Panc1 (cell line): ENCODE data around the gene TRIM44. TPM values are rescaled to one million over a fixed set of nuclear protein-coding genes. Genes with fewer than 3 reads are reported as not detected.

Experiments used
- ATAC-seq: fragments of 200-7000 bp; cut with Tn5 transposase; 2 replicates; pipeline ENCODE4 v1.9.1; 2020; ENCODE audit warnings: mild to moderate bottlenecking, moderate library complexity
- BruUV-seq: library from RNA; stranded (reverse); fragments of 400-500 nt; replicated peaks from 2 replicates; lab custom pipeline; 2021; lab: Mats Ljungman, UMichigan
- CTCF ChIA-PET: fragments of 300-600 bp; sonication (Branson Sonifier 250); formaldehyde crosslinking; loops from one replicate; lab custom pipeline; 2022; ENCODE audit warnings: antibody characterized with exemption; lab: Charles Lee
- POLR2A ChIA-PET: fragments of 300-600 bp; sonication (Branson Sonifier 250); formaldehyde crosslinking; loops from one replicate; lab custom pipeline; 2022; ENCODE audit warnings: antibody characterized with exemption; lab: Charles Lee
- DNase-seq: peaks from one replicate; pipeline ENCODE4 v3.0.0-alpha.2; 2010; ENCODE audit warnings: low read depth, low spot score
- H3K27ac ChIP-seq: 2 replicates; pipeline ENCODE4 v1.5.1; 2011; ENCODE audit warnings: mild to moderate bottlenecking, low read length, inconsistent platforms
- H3K27me3 ChIP-seq: fragments of 200-500 bp; sonication (Bioruptor generic); 2 replicates; pipeline ENCODE4 v1.6.0; 2014; ENCODE audit warnings: low read length, inconsistent platforms; ENCODE audit not compliant: control insufficient read depth, insufficient read depth
- H3K36me3 ChIP-seq: fragments of 200-500 bp; sonication (Bioruptor generic); 2 replicates; pipeline ENCODE4 v1.5.1; 2014; ENCODE audit warnings: inconsistent platforms, mild to moderate bottlenecking, low read length, moderate library complexity; ENCODE audit not compliant: control insufficient read depth, insufficient read depth
- H3K4me1 ChIP-seq: 2 replicates; pipeline ENCODE4 v1.5.1; 2011; ENCODE audit warnings: inconsistent platforms, mild to moderate bottlenecking, low read length, moderate library complexity; ENCODE audit not compliant: control insufficient read depth, insufficient read depth
- H3K4me3 ChIP-seq, 2 experiments: 2 replicates each; pipeline ENCODE4 v1.5.1; 2011 to 2012; ENCODE audit warnings: low read depth in 2 of 2, low read length in 2 of 2, mild to moderate bottlenecking in 2 of 2, inconsistent platforms in 1 of 2, moderate library complexity in 1 of 2
- H3K9me3 ChIP-seq: fragments of 200-500 bp; sonication (Bioruptor generic); 2 replicates; pipeline ENCODE4 v1.5.1; 2014; ENCODE audit warnings: low read depth, mild to moderate bottlenecking, inconsistent platforms, low read length, moderate library complexity; ENCODE audit not compliant: control insufficient read depth, insufficient read depth
- CTCF ChIP-seq: fragments of 450-650 bp; IDR thresholded peaks from 2 replicates; pipeline ENCODE4 v1.5.1; 2017; ENCODE audit warnings: mild to moderate bottlenecking
- POLR2AphosphoS5 ChIP-seq: IDR thresholded peaks from 2 replicates; pipeline ENCODE4 v1.6.1; 2012; ENCODE audit warnings: mild to moderate bottlenecking, low read depth, low read length, moderate library complexity
- SIN3A ChIP-seq: IDR thresholded peaks from 2 replicates; pipeline ENCODE4 v1.6.1; 2012; ENCODE audit warnings: low read depth, mild to moderate bottlenecking, low read length, moderate library complexity, borderline replicate concordance; ENCODE audit not compliant: insufficient read depth
- TCF7L2 ChIP-seq: IDR thresholded peaks from 2 replicates; pipeline ENCODE4 v1.6.1; 2011; ENCODE audit warnings: mild to moderate bottlenecking, low read depth, low read length, inconsistent platforms
- in situ Hi-C: cut with HindIII; loops from 2 replicates; pipeline ENCODE4 v1.10.0; 2016; ENCODE audit warnings: low sequenced_read_pairs, low pct_unique_long_range_greater_than_20kb
- intact Hi-C: fragments of 100-400 bp; cut with micrococcal nuclease; formaldehyde crosslinking; loops from one replicate; pipeline ENCODE4 v1.10.0; 2022; ENCODE audit not compliant: unreplicated experiment
- total RNA-seq: library from RNA; stranded (reverse); gene quantifications from one replicate; pipeline ENCODE4 v1.2.1, GENCODE V29; 2021; ENCODE audit not compliant: unreplicated experiment
- TF ChIP-seq, protein P1 (sequence below), 2 experiments: IDR thresholded peaks; 2 replicates each; pipeline ENCODE4 v1.6.1; 2011 to 2012; ENCODE audit warnings: low read depth in 2 of 2, control low read depth in 1 of 2, low read length in 1 of 2, mild to moderate bottlenecking in 1 of 2, moderate library complexity in 1 of 2; ENCODE audit not compliant: insufficient read depth in 1 of 2

TRIM44 gene
- total RNA-seq, 1 experiment from 2014 or later: 80.3 TPM

- no peaks in the 10 kb centered on the region for H3K27me3 ChIP-seq
- BruUV-seq: no TSS peak
- ATAC-seq (no peak), DNase-seq (no peak)
- ChIA-PET POLR2A (no interaction called here), CTCF (no interaction called here)
- no peaks in the 10 kb centered on the region for H3K36me3 ChIP-seq
- no peak overlapping the region for H3K27ac ChIP-seq
- intact Hi-C loops (no loop called here), in situ Hi-C loops (no loop called here)
- TF ChIP-seq TCF7L2: no peak
- TF ChIP-seq CTCF: no peak
- TF ChIP-seq POLR2AphosphoS5: no peak
- no peak for TF ChIP-seq SIN3A
- TF ChIP-seq, protein P1, sequence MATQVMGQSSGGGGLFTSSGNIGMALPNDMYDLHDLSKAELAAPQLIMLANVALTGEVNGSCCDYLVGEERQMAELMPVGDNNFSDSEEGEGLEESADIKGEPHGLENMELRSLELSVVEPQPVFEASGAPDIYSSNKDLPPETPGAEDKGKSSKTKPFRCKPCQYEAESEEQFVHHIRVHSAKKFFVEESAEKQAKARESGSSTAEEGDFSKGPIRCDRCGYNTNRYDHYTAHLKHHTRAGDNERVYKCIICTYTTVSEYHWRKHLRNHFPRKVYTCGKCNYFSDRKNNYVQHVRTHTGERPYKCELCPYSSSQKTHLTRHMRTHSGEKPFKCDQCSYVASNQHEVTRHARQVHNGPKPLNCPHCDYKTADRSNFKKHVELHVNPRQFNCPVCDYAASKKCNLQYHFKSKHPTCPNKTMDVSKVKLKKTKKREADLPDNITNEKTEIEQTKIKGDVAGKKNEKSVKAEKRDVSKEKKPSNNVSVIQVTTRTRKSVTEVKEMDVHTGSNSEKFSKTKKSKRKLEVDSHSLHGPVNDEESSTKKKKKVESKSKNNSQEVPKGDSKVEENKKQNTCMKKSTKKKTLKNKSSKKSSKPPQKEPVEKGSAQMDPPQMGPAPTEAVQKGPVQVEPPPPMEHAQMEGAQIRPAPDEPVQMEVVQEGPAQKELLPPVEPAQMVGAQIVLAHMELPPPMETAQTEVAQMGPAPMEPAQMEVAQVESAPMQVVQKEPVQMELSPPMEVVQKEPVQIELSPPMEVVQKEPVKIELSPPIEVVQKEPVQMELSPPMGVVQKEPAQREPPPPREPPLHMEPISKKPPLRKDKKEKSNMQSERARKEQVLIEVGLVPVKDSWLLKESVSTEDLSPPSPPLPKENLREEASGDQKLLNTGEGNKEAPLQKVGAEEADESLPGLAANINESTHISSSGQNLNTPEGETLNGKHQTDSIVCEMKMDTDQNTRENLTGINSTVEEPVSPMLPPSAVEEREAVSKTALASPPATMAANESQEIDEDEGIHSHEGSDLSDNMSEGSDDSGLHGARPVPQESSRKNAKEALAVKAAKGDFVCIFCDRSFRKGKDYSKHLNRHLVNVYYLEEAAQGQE (IDR thresholded peaks at IDR 0.05; ENCODE audit: insufficient read depth in 1 of 2, low read depth in 2 of 2, low read length in 1 of 2): no peak
- H3K9me3 ChIP-seq: no peaks in the 10 kb centered on the region
- H3K4me1 ChIP-seq: peaks cover 16% of the 10 kb centered on the region
- no peak overlapping the region for H3K4me3 ChIP-seq
These were observed 131.8 kb downstream of the TRIM44 start for GRCh38 chr11:35794333-35794732.

- Histone ChIP-seq H3K9me3 (no peaks in the 10 kb centered on the region), H3K4me3 (no peak overlapping the region), H3K27me3 (no peaks in the 10 kb centered on the region), H3K27ac (no peak overlapping the region), H3K36me3 (no peaks in the 10 kb centered on the region), H3K4me1 (peaks cover 16% of the 10 kb centered on the region)
- ChIA-PET CTCF (no interaction called here), POLR2A (no interaction called here)
- intact Hi-C loops: no loop called here
- no peak for ATAC-seq
- no peak for TF ChIP-seq TCF7L2
- TF ChIP-seq, protein P1 (IDR thresholded peaks at IDR 0.05; ENCODE audit: insufficient read depth in 1 of 2, low read depth in 2 of 2, low read length in 1 of 2): no peak
- in situ Hi-C loops: no loop called here
- no TSS peak for BruUV-seq
- no peak for DNase-seq
These were observed 132.3 kb downstream of the TRIM44 start for GRCh38 chr11:35794850-35795249.
